ENCODE measurements around the gene C11orf42.

The C11orf42 gene

GRCh38 chr11:6260207-6260726 is 54.9 kb downstream of the C11orf42 start:
- DNase-seq: no peak
